A673 (cell line): ENCODE results near the gene MUSTN1.

Experiments
- CTCF ChIP-seq: fragments of 300-800, 200-600 bp; sonication (generic); conservative IDR thresholded peaks from 2 replicates; pipeline ENCODE4 v1.5.1; 2017; ENCODE audit warnings: low read depth, mild to moderate bottlenecking, antibody characterized with exemption, low read length, moderate library complexity, mixed read lengths
- EZH2 ChIP-seq: fragments of 200-600 bp; sonication (generic); IDR thresholded peaks from 2 replicates; pipeline ENCODE4 v1.6.1; 2017; ENCODE audit warnings: borderline replicate concordance, low read depth, mild to moderate bottlenecking, mixed read lengths, antibody characterized with exemption, low read length; ENCODE audit not compliant: poor library complexity, severe bottlenecking

GRCh38 chr3:52783211-52783555 lies 51.6 kb downstream of the MUSTN1 start:
- TF ChIP-seq CTCF (no peak), EZH2 (no peak)
